Myocyte (in vitro differentiated cells): ENCODE results near the gene HS6ST2. TPM values are rescaled to one million over a fixed set of nuclear protein-coding genes. Genes with fewer than 3 reads are reported as not detected.
A peak's percentile ranks its signal among the peaks of the same experiment; 100 is the strongest.

ENCODE experiments used
- DNase-seq: peaks from one replicate; pipeline ENCODE4 v3.0.0-alpha.2; 2012; ENCODE audit warnings: low read depth
- total RNA-seq: library from RNA; depleted of rRNA; stranded (reverse); fragments of >200 nt; gene quantifications from 2 replicates; pipeline ENCODE4 v1.2.3, GENCODE V29; 2014

The HS6ST2 gene
- total RNA-seq, 1 donor from 2014 or later: 0.32 TPM

DNA sequence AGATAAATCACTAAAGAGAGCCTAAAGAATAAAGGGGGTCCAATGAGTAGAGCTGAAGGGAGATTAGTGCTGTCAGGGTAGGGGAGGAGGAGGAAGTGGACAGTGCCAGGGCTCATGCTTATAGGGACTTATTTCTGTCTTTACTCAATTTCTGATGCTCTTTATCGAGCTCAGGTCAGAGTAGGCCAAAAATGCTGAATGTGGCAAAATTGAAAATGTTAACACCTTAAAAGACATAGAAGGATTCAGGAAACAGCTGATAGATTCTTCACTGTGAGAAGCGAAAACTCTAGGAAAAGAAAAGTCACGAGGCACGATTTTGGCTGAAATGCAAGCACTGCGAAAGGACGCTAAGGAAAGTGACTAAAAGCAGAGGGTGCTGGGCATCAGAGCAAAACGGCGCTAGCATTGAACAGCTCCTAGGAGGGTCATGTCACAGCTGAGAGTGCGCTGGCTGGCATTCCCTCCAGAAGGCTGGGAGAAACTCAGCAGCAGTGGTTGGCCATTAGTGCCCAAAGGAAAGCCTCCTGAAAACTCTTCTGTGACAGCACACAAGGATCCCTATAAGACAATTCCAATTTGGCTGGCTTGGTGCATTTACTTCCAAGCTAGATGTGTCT is 150.9 kb downstream of the HS6ST2 start:
- no peak for DNase-seq

DNA sequence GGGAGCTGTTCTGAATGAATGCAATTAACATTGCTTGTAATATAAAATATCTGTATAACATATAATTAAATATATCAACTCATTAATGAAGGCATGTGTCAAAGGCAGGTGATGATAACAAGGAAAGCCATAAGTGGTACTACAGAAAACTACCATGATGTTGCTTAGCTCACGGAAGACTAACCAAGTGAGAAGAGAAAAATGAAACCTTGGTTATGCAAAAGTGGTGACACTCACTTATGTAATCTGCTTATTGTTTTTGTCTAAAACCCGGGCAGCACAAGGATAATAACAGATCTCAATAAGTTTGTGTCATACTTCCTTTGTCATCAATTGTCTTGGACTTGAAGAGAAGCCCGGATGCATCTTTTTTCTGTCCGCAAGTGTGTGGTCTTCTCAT is 156.4 kb downstream of the HS6ST2 start:
- DNase-seq: no peak

DNA sequence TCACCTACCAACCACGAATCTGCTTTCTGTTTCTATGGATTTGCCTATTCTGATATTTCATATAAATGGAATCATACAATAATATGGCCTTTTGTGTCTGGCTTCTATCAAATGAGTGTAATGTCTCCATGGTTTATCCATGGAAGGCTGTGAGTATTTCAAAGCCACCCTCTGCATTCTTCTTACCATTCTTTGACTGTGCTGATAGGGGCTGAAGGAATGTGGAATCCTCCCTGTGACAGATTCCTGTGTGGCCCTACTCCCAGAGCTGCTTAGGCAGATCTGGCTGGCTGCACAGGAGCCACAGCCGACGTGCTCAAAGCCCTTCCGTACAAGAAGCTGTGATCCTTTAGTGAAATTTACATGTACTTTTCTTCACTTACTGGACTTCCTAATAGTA is 163.2 kb downstream of the HS6ST2 start:
- no peak for DNase-seq

DNA sequence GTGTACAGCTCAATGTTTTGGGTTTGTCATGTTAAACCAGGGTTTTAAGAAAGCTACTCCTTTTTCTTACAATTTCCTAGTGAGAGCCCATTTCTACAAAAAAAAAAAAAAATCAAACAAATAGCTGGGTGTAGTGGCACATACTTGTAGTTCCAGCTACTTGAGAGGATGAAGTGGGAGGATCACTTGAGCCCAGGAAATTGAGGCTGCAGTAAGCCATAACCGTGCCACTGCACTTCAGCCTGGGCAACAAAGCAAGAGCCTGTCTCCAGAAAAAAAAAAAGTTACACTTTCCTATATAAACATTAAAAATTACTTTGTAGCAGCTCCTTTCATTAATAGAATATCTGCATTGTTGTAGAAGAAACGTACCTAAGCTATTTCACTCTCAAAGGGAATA is 166.7 kb downstream of the HS6ST2 start:
- no peak for DNase-seq

DNA sequence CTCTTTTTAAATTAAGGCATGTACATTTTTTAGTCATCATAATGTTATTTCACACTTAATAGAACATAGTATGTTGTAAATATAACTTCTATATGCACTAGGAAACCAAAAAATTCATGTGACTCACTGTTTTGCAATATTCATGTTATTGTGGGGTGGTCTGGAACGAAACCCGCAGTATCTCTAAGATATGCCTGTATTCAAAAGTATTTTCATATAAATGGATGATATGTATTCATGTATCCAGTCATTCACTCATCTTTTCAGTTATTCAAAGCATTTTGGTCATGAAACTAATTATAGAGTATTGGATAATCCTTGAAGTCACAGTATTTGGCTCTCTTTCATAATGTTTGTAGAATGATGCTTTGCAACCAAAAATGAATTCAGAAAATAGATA is 168.1 kb downstream of the HS6ST2 start:
- no peak for DNase-seq

DNA sequence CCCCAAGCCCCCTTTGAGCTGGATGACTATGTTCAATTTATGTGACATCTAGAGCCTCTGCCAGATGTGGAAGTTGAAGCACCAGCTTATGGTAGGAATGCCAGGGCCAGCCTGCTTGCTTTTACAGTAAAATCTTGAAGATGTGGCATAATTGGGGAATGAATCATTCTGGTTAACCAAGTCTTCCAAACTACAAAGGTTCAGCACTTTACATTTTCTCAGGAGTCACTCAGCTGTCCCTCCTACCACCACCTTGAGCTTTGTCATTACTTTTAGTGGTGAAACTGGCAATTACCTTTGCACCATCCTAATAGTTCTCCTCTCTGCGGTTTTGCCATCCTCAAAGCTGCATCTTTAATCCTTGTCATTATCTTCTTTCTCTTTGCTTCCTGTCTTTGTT is 172.2 kb downstream of the HS6ST2 start:
- no peak for DNase-seq

DNA sequence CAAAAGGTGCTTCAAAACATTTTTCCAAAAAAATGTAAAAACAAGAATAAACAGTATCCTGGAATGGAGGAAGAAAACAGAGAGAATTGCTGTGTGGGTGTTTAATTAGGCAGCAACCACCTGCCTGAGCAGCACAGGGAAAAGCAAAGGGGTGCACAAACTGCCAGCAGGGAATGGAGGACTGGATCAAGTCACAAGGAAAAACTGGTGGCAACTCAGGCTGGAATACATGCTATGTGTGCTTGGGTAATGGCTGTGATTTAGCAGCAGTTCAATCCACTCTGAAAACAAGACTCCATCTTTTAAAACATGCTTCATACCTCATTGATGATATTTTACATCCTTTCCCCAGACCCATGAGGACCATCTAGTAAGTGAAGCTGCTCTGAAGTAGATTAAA is 179.5 kb downstream of the HS6ST2 start:
- DNase-seq: no peak

DNA sequence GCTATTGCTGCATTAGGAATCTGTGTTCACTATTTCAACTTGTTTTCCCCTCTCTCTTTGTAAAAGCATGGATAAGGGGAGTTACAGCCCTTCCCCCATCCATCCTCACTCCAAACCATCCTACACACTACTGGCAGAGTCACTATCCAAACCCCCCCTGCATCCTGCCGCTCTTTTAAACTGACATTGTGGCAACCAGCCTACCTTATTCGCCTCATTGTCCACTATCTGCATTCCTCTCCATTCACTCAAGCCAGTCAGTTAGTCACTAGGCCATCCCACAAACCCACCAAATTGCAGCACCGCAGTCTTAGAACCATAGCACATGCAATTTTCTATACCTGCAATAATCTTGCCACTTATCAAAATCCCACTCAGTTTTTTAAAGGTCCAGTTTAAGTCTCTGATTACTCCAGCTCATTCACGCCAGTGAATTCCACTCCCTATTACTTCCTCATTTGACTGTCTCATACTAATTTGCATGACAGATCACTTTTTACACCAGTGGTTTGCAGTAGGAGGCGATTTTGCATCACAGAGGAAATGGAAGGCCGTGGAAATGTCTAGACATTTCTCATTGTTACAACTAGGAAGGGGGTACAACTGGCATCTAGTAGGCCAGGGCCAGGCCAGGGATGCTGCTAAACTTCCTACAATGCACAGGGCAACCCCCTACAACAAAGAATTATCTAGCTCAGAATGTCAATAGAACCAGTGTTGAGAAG is 181.8 kb downstream of the HS6ST2 start:
- DNase-seq: no peak

DNA sequence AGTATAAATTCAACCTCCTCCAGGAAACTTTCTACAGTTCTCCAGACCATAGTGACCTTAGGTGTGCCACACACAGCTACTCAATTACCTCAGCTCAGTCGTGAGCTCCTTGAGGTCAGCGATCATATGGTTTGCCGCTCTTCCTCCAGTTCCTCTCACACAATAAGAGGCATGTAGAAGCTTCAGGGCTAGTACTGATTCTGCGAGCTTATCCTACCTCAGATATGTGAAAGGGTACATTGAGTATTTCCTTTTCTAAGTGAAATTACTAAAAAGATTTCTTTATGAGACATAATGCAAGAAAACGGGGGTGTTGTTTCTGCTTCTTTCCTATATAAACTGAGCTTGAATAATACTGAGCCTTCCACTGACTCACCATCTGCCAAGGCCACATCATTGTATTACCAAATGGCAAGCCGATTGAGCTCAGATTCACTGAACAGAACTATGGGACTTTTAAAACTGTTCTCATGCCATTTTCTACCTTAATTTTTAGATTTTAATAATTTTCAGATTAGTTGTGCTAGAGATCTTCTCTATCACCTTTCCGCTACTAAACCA is 183.1 kb downstream of the HS6ST2 start:
- DNase-seq: no peak

DNA sequence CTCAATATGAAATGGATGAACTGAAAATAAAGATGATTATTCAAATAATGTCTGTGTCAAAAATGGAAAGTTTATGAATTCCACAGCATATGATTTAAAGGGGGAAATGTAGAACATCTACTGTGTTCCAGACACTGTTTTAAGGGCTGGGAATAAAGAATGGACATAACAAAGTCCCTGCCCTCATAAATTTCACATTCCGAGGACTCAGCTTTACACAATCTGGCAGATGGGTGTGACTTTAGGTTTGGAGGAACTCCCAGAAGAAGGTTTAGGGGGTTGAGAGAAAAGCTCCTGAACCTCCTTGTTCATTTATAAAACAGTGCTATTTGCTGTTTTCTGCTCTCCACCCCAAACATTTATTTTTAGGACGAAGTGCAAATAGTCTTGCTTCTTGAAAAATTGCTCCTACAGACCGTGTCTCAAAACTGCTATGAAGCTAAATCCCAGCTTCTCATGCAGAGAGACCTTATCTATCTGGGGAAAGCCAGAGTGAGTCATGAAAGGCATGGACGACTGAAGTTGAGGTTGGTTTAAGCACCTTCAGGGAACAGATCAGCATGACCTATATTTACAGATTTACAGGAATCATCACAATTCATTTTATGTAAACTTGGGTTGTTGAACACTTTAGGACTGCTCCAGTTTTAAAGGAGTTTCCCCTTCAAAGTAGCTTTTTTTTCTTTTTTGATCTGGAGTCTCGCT is 184.3 kb downstream of the HS6ST2 start:
- DNase-seq: no peak

DNA sequence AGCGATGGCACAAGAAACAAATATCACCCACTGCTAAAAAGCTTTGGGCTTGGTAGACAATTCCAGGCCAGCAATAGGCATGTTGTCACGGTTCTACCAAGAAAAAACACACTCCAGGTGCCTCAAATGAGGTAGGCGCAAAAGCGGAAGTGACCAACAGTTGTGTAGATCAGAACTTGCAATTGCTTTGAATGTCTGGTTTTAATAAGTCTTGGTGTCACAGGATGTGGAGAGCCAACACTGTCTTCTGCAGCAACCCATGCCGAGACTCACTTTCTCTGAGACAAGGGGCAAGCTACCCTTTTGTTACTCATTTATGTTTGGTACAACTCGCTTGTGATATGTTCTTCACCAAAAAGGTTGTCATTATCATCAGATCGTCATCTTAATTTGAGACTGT is 188.8 kb downstream of the HS6ST2 start:
- no peak for DNase-seq

DNA sequence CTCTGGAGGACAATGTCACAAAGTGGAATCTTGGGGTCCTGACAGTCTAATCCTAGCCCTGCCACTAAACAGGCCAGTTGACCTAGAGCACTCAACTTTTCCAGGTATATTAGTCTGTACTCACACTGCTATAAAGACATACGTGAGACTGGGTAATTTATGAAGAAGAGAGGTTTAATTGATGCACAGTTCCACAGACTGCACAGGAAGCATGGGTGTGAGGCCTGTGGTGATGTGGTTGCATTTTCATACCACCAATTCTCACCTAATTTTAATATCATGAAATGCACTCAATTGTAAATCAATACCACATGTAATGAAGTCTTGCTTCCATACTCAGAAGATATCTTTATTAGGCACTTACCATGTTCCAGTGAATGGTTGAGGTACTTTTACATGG is 192.0 kb downstream of the HS6ST2 start:
- no peak for DNase-seq

DNA sequence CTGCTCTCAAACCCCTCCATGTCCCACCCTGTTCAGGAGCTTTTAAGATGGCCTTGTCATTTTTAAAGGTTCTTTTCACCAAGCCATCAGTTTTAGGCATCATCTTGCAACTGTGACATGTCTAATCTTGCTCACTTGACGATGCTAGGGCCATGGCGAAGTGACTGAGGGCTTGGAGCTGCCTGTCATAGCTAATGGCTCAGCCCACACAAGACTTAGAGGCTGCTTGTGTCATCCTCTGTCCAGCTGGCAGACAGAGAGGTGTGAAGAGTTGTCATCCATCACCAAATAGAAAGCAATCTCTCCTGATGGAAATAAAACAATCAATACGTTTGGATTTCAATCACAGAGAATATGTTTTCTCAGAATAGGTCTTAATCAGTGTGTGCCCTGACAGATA is 194.9 kb downstream of the HS6ST2 start:
- no peak for DNase-seq

DNA sequence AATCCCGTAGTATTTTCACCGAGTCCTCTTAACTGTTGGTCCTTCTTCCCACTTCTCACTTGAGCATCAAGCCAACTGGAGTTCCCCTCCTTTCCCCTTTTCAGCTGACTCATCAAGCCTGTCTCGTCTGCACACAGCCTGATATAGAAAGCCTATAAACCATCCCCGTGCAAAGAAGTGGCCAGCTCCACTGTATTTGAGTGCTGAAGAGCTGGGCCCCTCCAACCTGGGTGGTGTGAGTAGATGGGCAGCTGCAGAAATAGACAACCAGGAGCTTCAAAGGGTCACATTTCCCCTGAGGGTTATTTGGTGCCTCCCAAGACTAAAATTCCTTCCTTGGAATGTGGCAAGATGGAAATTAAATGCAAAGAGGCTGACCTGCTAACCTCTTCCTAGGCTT is 199.7 kb downstream of the HS6ST2 start:
- DNase-seq: no peak

DNA sequence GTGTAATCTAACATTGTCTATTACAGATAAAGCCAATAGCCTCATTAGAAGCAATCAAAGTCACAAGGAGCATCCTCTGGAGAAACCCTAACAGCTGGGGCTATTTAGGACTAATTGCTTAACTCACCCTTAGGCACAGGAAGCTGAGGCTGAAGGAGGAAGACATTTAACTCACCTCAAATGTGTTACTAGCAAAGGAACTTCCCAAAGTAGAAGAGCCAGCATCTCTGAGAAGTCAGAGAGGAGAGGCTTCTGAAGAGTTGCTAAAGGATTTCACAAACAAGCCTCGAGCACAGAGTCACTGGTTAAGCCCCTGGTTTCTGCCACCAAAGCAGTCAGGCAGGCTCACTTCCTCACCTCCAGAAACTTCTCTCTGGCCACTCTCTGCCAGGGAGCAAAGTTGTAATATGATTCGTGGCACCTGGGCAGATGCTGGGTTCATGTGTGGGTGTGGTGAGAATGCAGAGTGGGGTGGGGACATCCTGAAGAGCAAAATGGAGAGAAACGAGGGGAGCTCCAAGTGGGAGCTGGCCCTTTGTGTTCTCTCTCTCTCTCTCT is 201.3 kb downstream of the HS6ST2 start:
- DNase-seq: no peak

DNA sequence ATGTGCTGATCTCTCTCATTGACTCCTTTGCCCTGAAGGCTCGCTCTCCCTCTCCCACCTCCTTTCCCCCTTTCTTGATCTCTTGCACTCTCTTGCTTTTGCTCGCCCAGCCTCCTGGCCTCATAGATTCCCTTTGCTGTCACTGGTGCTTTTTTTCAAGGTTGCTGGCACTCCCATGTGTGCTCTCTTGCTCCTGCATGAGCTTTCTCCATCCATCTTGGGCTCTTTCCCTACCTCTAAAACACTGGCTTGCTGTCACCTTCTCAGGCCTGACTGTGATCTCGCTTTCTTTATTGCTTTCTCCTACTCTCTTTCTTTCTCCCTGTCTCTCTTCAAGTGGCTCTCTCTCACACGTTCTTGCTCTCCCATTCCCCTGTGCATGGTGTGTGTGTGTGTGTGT is 202.0 kb downstream of the HS6ST2 start:
- no peak for DNase-seq

DNA sequence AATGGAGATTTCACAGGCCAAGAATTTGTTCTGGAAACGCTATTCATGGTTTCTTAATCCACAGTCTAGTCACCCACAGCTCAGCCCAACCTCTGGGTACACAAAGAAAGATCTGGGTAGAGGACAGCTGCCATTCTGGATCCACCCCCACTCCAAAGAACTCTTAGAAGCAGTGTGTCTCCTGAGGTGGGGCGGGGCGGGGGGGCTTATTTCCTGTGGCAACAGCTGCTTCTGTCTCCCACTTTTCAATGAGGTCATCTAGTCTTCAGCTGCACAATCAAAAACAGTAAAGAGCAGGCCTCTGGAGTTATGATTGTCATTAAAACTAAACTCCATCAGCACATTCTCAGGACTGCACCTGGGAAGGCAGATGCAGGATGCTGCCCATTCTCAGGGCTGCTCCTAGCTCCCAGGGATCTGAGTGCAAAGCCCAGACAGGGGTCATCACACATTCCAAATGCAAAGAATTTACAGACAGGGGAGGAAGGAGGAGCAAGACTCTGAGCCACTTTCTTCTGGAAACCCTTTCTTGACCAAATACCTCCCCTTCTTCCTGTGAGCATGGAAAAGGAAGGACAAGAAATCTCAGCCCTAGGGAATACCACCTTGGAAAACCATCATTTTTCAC is 207.3 kb downstream of the HS6ST2 start:
- peak; percentile 88 for DNase-seq

DNA sequence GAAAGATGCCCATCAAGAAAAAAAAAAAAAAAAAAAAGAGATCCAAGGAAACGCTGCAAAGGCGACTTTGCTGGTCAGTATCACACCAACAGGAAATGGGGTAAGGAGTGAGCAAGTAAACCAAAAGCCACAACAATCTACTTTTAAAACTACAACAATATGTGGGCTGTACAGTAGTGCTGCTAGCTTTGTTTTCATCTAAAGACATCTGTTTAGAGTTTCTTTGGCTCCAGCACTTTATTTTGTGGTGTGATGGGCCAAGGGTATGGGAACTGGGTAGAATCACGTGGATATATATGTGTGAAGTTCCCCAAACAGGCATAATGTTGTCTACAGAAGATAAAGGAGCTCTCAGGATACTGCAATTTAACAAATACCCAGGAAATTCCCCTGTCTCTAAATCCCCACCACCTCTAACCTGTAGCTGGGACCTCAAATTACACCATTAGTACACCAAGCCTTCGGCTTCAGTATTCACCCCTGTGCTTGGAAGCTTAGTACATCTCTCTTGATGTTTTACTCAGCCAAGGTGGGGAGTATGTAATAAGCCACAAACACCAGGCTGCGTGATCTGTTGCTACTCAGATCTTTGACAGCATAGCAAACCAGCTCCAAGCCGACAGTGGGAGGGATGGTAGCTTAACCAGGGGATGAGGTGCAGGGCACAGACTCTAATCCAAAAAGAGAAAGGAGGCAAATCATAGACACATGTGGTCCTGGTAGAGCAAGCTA is 207.9 kb downstream of the HS6ST2 start:
- DNase-seq: peak; percentile 37

DNA sequence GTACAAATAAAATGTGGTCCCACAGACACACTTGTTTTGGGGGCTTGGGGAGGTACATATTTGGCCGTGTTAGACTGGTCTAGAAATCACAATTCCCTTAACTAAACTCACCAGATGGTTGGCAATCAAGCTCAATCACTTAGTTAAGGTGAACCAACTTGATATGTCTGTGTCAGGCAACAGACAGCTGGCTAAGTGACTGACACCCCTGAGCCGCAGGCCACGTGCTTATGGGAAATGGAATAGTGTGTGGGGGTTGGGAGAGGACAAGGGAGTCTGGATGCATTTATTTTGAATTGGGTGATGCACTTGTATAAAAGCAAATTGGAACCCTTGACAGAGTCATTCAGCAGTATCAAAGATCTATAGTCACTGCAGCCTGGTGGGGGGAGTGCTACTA is 209.0 kb downstream of the HS6ST2 start:
- DNase-seq: peak; percentile 12

DNA sequence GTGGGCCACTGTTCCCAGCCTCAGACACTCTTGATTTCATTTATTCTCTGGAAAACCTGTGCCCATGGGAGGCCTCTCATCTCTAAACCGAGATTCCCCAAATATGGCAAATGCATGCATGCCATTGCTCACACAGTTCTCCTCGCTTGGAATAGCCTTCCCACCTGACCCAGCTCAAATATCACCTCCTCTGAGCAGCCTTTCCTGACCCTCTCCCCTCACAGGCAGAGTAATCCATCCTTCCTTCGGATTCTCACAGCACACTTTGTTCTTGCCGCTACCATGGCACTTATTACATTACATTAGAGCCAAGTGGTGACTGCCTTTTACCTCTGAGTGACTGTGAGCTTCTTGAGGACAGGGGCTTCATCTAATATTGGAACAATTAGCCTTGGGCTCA is 209.5 kb downstream of the HS6ST2 start:
- peak; percentile 3 for DNase-seq

DNA sequence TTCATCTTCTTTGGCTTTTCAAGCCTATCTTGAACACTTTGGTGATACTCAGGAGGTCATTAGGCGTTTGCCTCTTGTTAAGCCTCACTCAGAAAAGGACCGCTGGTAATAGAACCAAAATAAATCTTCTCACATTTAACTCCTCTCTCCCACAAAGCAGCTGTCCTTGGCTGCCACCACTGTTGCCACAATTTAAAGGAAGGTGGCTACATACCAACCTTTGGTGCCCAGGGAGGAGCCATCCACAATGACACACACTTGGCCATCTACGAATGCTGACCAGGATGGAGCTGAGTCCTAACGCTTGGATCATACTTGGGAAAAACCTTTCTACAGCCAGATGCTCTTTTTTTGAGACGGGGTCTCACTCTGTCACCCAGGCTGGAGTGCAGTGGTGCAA is 210.2 kb downstream of the HS6ST2 start:
- peak; percentile 76 for DNase-seq
